ENCODE data around the gene DNAJC2. TPM values are rescaled to one million over a fixed set of nuclear protein-coding genes. Genes with fewer than 3 reads are reported as not detected.

Gene DNAJC2
- total RNA-seq, 1 donor from 2014 or later: 35.8 TPM

- no peak for DNase-seq (ENCODE audit: low spot score)
Measured at GRCh38 chr7:103343758-103344452, 662 bp downstream of the DNAJC2 start.

GRCh38 chr7:103343332-103343731, 1.2 kb downstream of the DNAJC2 start:
- peaks cover 42% of the 10 kb centered on the region for H3K4me1 Mint-ChIP-seq (ENCODE audit: unreplicated experiment)
- H3K27me3 Mint-ChIP-seq (ENCODE audit: unreplicated experiment): peaks cover 3% of the 10 kb centered on the region
- peaks cover 37% of the 10 kb centered on the region for H3K36me3 Mint-ChIP-seq (ENCODE audit: low read depth, unreplicated experiment)
- no peaks in the 10 kb centered on the region for H3K9me3 Mint-ChIP-seq (ENCODE audit: unreplicated experiment)
- peak overlapping the region; percentile 99 for H3K4me3 Mint-ChIP-seq (ENCODE audit: unreplicated experiment)
- no peak for DNase-seq (ENCODE audit: low spot score)
- H3K27ac Mint-ChIP-seq (ENCODE audit: unreplicated experiment): peak overlapping the region; percentile 95
- TF ChIP-seq CTCF (IDR thresholded peaks at IDR 0.05; ENCODE audit: unreplicated experiment): no peak

More at GRCh38 chr7:103343758-103344452, 662 bp downstream of the DNAJC2 start:
- peaks cover 3% of the 10 kb centered on the region for H3K27me3 Mint-ChIP-seq (ENCODE audit: unreplicated experiment)
- no peak for TF ChIP-seq CTCF (IDR thresholded peaks at IDR 0.05; ENCODE audit: unreplicated experiment)
- no peaks in the 10 kb centered on the region for H3K9me3 Mint-ChIP-seq (ENCODE audit: unreplicated experiment)
- peak overlapping the region; percentile 95 for H3K27ac Mint-ChIP-seq (ENCODE audit: unreplicated experiment)
- peak overlapping the region; percentile 99 for H3K4me3 Mint-ChIP-seq (ENCODE audit: unreplicated experiment)
- peaks cover 46% of the 10 kb centered on the region for H3K4me1 Mint-ChIP-seq (ENCODE audit: unreplicated experiment)
- H3K36me3 Mint-ChIP-seq (ENCODE audit: low read depth, unreplicated experiment): peaks cover 37% of the 10 kb centered on the region

GRCh38 chr7:103341466-103341865, 3.1 kb downstream of the DNAJC2 start:
- H3K27me3 Mint-ChIP-seq (ENCODE audit: unreplicated experiment): peaks cover 3% of the 10 kb centered on the region
- peaks cover 51% of the 10 kb centered on the region for H3K36me3 Mint-ChIP-seq (ENCODE audit: low read depth, unreplicated experiment)
- H3K27ac Mint-ChIP-seq (ENCODE audit: unreplicated experiment): peak overlapping the region; percentile 82
- DNase-seq (ENCODE audit: low spot score): no peak
- H3K4me3 Mint-ChIP-seq (ENCODE audit: unreplicated experiment): peak overlapping the region; percentile 83
- H3K4me1 Mint-ChIP-seq (ENCODE audit: unreplicated experiment): peaks cover 37% of the 10 kb centered on the region
- no peak for TF ChIP-seq CTCF (IDR thresholded peaks at IDR 0.05; ENCODE audit: unreplicated experiment)
- H3K9me3 Mint-ChIP-seq (ENCODE audit: unreplicated experiment): no peaks in the 10 kb centered on the region

- DNase-seq (ENCODE audit: low spot score): no peak
- peaks cover 27% of the 10 kb centered on the region for H3K4me1 Mint-ChIP-seq (ENCODE audit: unreplicated experiment)
- no peak overlapping the region for H3K27ac Mint-ChIP-seq (ENCODE audit: unreplicated experiment)
- H3K27me3 Mint-ChIP-seq (ENCODE audit: unreplicated experiment): peaks cover under 1% of the 10 kb centered on the region
- peak overlapping the region; percentile 10 for H3K4me3 Mint-ChIP-seq (ENCODE audit: unreplicated experiment)
- H3K36me3 Mint-ChIP-seq (ENCODE audit: low read depth, unreplicated experiment): peaks cover 47% of the 10 kb centered on the region
- H3K9me3 Mint-ChIP-seq (ENCODE audit: unreplicated experiment): no peaks in the 10 kb centered on the region
- no peak for TF ChIP-seq CTCF (IDR thresholded peaks at IDR 0.05; ENCODE audit: unreplicated experiment)
Measured at GRCh38 chr7:103338864-103339263, 5.7 kb downstream of the DNAJC2 start.

GRCh38 chr7:103336761-103337160, 7.8 kb downstream of the DNAJC2 start:
- Mint-ChIP-seq H3K4me3 (ENCODE audit: unreplicated experiment) (no peak overlapping the region), H3K9me3 (ENCODE audit: unreplicated experiment) (no peaks in the 10 kb centered on the region), H3K4me1 (ENCODE audit: unreplicated experiment) (peaks cover 17% of the 10 kb centered on the region), H3K36me3 (ENCODE audit: low read depth, unreplicated experiment) (peaks cover 42% of the 10 kb centered on the region), H3K27ac (ENCODE audit: unreplicated experiment) (no peak overlapping the region), H3K27me3 (ENCODE audit: unreplicated experiment) (no peaks in the 10 kb centered on the region)
- DNase-seq (ENCODE audit: low spot score): no peak
- no peak for TF ChIP-seq CTCF (IDR thresholded peaks at IDR 0.05; ENCODE audit: unreplicated experiment)

Data from endothelial cell (in vitro differentiated cells).